ENCODE measurements around the gene PAQR9.

The PAQR9 gene

GRCh38 chr3:142926368-142926944 is 37.0 kb downstream of the PAQR9 start:
- no peak overlapping the region for H3K4me3 ChIP-seq (ENCODE audit: low read depth, low read length)

GRCh38 chr3:142925140-142925539 is 38.3 kb downstream of the PAQR9 start:
- H3K4me3 ChIP-seq (ENCODE audit: low read depth, low read length) = no peak overlapping the region

GRCh38 chr3:142923694-142924093 is 39.8 kb downstream of the PAQR9 start:
- no peak overlapping the region for H3K4me3 ChIP-seq (ENCODE audit: low read depth, low read length)

- no peak overlapping the region for H3K4me3 ChIP-seq (ENCODE audit: low read depth, low read length)
These were observed 46.9 kb downstream of the PAQR9 start for GRCh38 chr3:142916605-142917004.

GRCh38 chr3:142915636-142916035 is 47.8 kb downstream of the PAQR9 start:
- H3K4me3 ChIP-seq (ENCODE audit: low read depth, low read length) = no peak overlapping the region

- no peak overlapping the region for H3K4me3 ChIP-seq (ENCODE audit: low read depth, low read length)
These were observed 49.1 kb downstream of the PAQR9 start for GRCh38 chr3:142914286-142914811.

GRCh38 chr3:142913432-142913831 is 50.0 kb downstream of the PAQR9 start:
- no peak overlapping the region for H3K4me3 ChIP-seq (ENCODE audit: low read depth, low read length)

GRCh38 chr3:142912402-142913172 is 50.9 kb downstream of the PAQR9 start:
- H3K4me3 ChIP-seq (ENCODE audit: low read depth, low read length) = no peak overlapping the region

All from iPS-11a (cell line).